ENCODE results near the gene WAS.

DNA sequence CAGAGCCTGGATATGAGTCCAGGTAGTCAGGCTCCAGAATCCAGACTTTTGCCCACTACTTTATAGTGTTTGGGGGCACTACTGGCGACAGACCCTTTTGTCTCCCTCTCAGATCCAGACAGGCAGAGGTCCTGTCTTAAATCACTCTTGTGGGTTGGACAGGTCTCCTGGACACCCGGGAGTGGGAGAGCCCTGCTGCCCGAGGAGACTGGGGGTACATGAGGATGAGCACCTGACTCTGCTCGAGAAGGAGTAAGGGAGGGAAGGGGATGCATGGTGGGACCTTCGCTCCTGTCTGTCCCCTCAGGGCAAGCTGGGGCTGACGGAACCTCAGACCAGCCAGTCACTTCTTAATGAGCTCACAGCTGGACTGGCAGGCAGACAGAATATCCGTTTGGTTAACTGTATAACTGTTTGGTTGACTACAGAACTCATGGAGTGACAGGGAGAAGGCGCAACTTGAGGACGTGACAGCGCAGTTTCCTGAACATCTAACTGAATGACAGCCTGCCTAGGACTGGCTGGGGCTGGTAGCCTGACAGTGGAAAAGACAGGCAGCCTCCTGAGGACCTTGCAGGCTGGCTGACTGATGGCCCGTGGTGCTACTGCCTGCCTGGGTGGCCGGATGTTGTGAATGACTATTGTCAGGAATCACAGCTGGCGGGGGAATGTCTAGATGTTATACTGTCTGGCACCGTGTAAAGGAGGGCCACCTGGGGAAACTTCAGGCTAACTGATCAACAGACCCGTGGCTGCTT, 11.4 kb downstream of the WAS start:
- TF ChIP-seq, protein P1, sequence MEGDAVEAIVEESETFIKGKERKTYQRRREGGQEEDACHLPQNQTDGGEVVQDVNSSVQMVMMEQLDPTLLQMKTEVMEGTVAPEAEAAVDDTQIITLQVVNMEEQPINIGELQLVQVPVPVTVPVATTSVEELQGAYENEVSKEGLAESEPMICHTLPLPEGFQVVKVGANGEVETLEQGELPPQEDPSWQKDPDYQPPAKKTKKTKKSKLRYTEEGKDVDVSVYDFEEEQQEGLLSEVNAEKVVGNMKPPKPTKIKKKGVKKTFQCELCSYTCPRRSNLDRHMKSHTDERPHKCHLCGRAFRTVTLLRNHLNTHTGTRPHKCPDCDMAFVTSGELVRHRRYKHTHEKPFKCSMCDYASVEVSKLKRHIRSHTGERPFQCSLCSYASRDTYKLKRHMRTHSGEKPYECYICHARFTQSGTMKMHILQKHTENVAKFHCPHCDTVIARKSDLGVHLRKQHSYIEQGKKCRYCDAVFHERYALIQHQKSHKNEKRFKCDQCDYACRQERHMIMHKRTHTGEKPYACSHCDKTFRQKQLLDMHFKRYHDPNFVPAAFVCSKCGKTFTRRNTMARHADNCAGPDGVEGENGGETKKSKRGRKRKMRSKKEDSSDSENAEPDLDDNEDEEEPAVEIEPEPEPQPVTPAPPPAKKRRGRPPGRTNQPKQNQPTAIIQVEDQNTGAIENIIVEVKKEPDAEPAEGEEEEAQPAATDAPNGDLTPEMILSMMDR (IDR thresholded peaks at IDR 0.05) = no peak
- no peak for TF ChIP-seq POLR2A (IDR thresholded peaks at IDR 0.05)
